Upper lobe of right lung (tissue), 1 donor: ENCODE results near the gene CKLF. TPM values are rescaled to one million over a fixed set of nuclear protein-coding genes. Genes with fewer than 3 reads are reported as not detected.
"Not testable (repeated sequence)": the region's sequence is repeated elsewhere in the genome, so short reads cannot be mapped to it uniquely, and the experiment has no call there.

ENCODE experiments used
- ATAC-seq: fragments of 200-7000 bp; cut with Tn5 transposase; one replicate; pipeline ENCODE4 v1.9.1; 2020; ENCODE audit warnings: mild to moderate bottlenecking, moderate library complexity
- DNase-seq: peaks from one replicate; pipeline ENCODE4 v3.0.0-alpha.2; 2020
- H3K27ac ChIP-seq: fragments of 200-600 bp; one replicate; pipeline ENCODE4 v1.8.0; 2022
- H3K27me3 ChIP-seq: fragments of 200-600 bp; one replicate; pipeline ENCODE4 v1.8.0; 2022; ENCODE audit warnings: mild to moderate bottlenecking
- H3K36me3 ChIP-seq: fragments of 200-600 bp; one replicate; pipeline ENCODE4 v1.8.0; 2022
- H3K4me1 ChIP-seq: fragments of 200-600 bp; one replicate; pipeline ENCODE4 v1.8.0; 2022
- H3K4me3 ChIP-seq: fragments of 200-600 bp; one replicate; pipeline ENCODE4 v1.8.0; 2022; ENCODE audit warnings: mild to moderate bottlenecking
- H3K9me3 ChIP-seq: fragments of 200-600 bp; one replicate; pipeline ENCODE4 v1.8.0; 2022
- intact Hi-C: fragments of 100-400 bp; cut with DNase I; formaldehyde crosslinking; loops from one replicate; pipeline ENCODE4 v1.11.0; 2022
- total RNA-seq: library from RNA; stranded (reverse); fragmentation: NEBNext Ultra II Directional; extraction: Animal tissue kit (Norgen Biotek cat#: 25700); gene quantifications from one replicate; pipeline ENCODE4 v1.2.1, GENCODE V29; 2021
- TF ChIP-seq, protein P1 (sequence below): fragments of 200-600 bp; IDR thresholded peaks from one replicate; pipeline ENCODE4 v1.8.0; 2022; ENCODE audit warnings: antibody characterized with exemption
- donor health status: DM: no; HTN: yes; CAD: no; lungs with severe emphysema.

CKLF gene
- total RNA-seq, 1 donor from 2014 or later, result 57.6 TPM

DNA sequence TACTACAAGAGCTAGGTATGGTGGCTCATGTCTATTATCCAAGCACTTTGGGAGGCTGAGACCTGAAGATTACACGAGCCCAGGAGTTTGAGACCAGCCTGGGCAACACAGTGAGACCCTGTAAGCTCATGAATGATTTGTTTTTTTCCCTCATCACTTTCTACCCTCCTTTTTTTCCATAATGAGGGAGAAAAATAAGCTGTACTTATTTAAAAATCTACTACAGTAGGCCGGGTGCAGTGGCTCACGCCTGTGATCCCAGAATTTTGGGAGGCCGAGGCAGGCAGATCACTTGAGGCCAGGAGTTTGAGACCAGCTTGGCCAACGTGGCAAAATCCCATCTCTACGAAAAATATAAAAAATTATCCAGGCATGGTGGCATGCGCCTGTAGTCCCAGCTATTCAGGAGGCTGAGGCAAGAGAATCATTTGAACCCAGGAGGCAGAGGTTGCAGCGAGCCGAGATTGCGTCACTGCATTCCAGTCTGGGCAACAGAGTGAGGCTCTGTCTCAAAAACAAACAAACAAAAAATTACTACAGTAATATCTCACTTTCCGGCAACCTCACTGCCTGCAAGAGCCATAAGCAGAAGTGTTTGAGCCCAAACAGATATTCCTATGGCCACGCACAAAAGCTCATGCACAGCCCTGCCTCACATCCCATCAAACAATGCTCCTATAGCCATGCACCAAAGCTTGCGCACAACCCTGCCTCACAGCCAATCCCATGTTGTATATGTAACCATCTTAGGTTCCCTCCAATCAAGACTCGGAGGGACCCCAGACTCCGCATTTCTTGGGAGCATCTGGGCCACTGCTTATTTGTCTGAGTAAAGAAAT lies 39.9 kb upstream of the CKLF start:
- peaks cover 64% of the 10 kb centered on the region for H3K4me1 ChIP-seq
- TF ChIP-seq, protein P1, sequence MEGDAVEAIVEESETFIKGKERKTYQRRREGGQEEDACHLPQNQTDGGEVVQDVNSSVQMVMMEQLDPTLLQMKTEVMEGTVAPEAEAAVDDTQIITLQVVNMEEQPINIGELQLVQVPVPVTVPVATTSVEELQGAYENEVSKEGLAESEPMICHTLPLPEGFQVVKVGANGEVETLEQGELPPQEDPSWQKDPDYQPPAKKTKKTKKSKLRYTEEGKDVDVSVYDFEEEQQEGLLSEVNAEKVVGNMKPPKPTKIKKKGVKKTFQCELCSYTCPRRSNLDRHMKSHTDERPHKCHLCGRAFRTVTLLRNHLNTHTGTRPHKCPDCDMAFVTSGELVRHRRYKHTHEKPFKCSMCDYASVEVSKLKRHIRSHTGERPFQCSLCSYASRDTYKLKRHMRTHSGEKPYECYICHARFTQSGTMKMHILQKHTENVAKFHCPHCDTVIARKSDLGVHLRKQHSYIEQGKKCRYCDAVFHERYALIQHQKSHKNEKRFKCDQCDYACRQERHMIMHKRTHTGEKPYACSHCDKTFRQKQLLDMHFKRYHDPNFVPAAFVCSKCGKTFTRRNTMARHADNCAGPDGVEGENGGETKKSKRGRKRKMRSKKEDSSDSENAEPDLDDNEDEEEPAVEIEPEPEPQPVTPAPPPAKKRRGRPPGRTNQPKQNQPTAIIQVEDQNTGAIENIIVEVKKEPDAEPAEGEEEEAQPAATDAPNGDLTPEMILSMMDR, result no peak
- H3K9me3 ChIP-seq, result no peaks in the 10 kb centered on the region
- intact Hi-C loops, result no loop called here
- ATAC-seq, result no peak
- H3K27me3 ChIP-seq, result no peaks in the 10 kb centered on the region
- peak overlapping the region; percentile 84 for H3K27ac ChIP-seq
- no peak for DNase-seq
- no peaks in the 10 kb centered on the region for H3K36me3 ChIP-seq
- no peak overlapping the region for H3K4me3 ChIP-seq

DNA sequence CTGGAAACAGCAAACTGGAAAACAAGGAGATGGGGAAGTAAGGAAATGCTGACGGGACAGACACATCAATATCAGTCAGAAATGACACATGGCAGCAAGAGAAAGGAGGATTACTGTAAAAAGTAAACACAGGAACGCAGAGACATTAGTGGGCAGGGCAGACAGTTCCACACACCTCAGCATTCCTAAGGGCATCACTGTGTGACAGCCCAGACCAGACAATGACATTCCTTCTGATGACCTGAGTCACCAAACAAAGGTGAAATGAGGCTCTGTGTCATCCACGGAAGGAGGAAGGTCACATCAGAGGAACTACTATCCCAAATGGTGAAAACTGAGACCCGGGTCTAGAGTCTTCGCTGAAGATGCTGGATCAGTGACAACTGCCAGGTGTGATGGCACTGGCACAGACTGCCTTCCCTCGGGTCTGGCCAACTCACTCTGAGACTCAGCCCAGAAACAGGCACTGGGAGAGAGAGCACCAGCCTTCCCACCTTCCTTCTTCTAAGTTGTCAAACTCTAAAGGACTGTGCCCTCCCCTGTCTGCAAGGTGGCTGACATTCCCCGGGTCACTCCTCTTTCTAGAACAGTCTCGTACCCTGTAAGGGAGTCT lies 39.2 kb upstream of the CKLF start:
- Histone ChIP-seq H3K27me3 (no peaks in the 10 kb centered on the region), H3K9me3 (no peaks in the 10 kb centered on the region), H3K36me3 (no peaks in the 10 kb centered on the region), H3K4me1 (peaks cover 64% of the 10 kb centered on the region), H3K27ac (peak overlapping the region; percentile 84), H3K4me3 (no peak overlapping the region)
- DNase-seq (no peak), ATAC-seq (no peak)
- intact Hi-C loops, result no loop called here
- TF ChIP-seq, protein P1, result no peak

DNA sequence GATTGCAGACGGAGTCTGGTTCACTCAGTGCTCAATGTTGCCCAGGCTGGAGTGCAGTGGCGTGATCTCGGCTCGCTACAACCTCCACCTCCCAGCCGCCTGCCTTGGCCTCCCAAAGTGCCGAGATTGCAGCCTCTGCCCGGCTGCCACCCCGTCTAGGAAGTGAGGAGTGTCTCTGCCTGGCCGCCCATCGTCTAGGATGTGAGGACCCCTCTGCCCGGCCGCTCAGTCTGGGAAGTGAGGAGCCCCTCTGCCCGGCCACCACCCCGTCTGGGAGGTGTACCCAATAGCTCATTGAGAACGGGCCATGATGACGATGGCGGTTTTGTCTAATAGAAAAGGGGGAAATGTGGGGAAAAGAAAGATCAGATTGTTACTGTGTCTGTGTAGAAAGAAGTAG lies 38.0 kb upstream of the CKLF start:
- H3K9me3 ChIP-seq, ATAC-seq, H3K4me3 ChIP-seq, H3K36me3 ChIP-seq, intact Hi-C loops, H3K27ac ChIP-seq, H3K27me3 ChIP-seq: not testable (repeated sequence)
- H3K4me1 ChIP-seq, result peaks cover 74% of the 10 kb centered on the region
- peak; percentile 50 for DNase-seq

DNA sequence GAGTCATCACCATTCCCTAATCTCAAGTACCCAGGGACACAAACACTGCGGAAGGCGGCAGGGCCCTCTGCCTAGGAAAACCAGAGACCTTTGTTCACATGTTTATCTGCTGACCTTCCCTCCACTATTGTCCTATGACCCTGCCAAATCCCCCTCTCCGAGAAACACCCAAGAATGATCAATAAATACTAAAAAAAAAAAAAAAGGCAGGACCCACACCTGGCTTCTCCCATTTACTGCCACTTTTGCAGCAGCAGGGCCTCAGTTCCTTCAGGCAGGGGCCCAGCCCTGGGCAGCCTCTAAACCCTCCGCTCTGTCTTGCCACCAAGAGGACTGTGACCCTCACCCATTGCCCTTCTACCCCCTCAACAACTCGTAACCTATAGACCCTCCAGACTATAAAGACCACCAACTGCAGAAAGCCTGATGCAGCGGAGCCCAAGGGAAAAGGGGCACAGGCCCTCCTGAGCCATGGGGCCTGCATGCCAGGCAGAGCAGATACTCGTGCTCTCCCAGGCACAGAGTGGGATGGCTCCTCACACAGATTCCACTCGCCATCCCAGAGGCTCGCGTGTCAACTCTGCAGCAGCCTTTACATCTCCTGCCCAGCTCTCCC lies 37.3 kb upstream of the CKLF start:
- H3K36me3 ChIP-seq, H3K9me3 ChIP-seq, H3K4me3 ChIP-seq, intact Hi-C loops, H3K27me3 ChIP-seq, ATAC-seq: not testable (repeated sequence)
- peak; percentile 37 for DNase-seq
- peak overlapping the region; percentile 97 for H3K27ac ChIP-seq
- peaks cover 81% of the 10 kb centered on the region for H3K4me1 ChIP-seq

DNA sequence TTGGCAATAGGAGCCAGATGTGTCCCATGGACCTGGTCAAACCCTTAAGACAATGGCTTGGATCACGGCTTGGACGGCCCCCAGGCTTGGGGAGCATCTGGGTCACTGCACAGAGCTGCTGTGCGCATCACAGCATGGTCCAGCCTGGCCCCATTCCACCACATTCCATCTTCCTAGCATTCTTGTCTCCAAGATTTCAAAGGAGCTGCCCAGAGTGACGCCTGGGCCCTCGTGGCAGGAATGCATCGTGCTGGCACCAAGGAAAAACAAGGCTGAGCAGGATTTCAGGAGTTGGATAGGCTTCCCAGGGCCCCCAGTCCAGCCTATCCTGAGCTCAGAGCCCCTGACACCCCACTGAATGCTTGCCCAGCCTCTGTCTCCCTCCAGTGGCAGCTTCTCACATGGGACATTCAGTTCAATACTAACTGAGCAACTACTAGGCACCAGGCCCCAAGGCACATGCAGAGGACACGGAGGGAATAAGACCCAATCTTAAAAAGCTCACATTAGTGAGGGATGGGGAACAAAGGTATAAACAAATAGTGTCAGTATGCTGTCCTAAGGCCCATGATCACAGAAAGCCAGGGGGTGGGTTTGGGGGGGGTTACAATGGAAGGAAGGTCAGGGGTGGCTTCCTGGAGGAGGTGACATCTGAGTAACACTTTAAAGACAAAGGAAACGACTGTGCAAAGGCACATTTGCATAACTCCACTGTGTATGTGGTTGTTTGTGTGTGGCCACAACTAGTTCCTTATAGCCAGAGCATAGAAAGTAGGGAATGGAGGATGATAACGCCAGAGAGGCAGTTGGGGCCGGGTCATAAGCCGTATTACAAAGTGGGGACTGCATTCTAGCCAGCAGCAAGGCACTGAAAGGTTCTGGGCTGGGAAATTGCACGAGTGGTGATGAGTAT lies 36.5 kb upstream of the CKLF start:
- DNase-seq, result no peak
- Histone ChIP-seq H3K9me3 (no peaks in the 10 kb centered on the region), H3K4me1 (peaks cover 80% of the 10 kb centered on the region), H3K27ac (peak overlapping the region; percentile 97), H3K36me3 (no peaks in the 10 kb centered on the region), H3K4me3 (no peak overlapping the region), H3K27me3 (no peaks in the 10 kb centered on the region)
- ATAC-seq, result peak; percentile 28
- TF ChIP-seq, protein P1, result peak; percentile 51
- intact Hi-C loops, result no loop called here

DNA sequence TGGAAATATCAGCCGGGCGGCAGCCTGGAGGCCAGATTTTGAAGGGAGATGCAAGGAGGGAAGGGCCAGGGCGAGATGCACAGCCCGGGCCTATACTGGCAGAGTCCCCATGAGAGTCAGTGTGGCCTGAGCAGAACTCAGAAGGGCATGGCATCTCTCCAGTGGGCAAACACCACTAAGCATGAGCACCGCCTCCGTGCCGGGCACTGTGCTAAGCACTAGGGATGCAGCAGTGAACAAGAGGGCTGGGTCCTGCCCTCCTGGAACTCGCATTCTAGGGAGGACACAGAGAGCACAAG lies 35.9 kb upstream of the CKLF start:
- no peak for ATAC-seq
- H3K27ac ChIP-seq, result peak overlapping the region; percentile 97
- no peak overlapping the region for H3K4me3 ChIP-seq
- TF ChIP-seq, protein P1, result no peak
- no peak for DNase-seq
- intact Hi-C loops, result no loop called here
- H3K9me3 ChIP-seq, result no peaks in the 10 kb centered on the region
- H3K27me3 ChIP-seq, result no peaks in the 10 kb centered on the region
- H3K36me3 ChIP-seq, result no peaks in the 10 kb centered on the region
- peaks cover 80% of the 10 kb centered on the region for H3K4me1 ChIP-seq
